ENCODE measurements around the gene CRKL. TPM values are rescaled to one million over a fixed set of nuclear protein-coding genes. Genes with fewer than 3 reads are reported as not detected.
"Not testable (repeated sequence)": the region's sequence is repeated elsewhere in the genome, so short reads cannot be mapped to it uniquely, and the experiment has no call there.

Gene CRKL
- total and polyA plus RNA-seq, 8 donors: 9.1 to 29.4 (median 18.3) TPM

- H3K4me3 ChIP-seq: no peak overlapping the region
- 86 to 87% methylated on average over 4 of the region's 4 CpGs for WGBS, 2 donors
- intact Hi-C loops (cut with DNase I): no loop called here
- H3K36me3 ChIP-seq: no peaks in the 10 kb centered on the region
- no peak for TF ChIP-seq CTCF (IDR thresholded peaks at IDR 0.05)
- no peak for ATAC-seq
- H3K9me3 ChIP-seq: no peaks in the 10 kb centered on the region
- FAIRE-seq: no peak
- peaks cover 0 to 7% (median 0%) of the 10 kb centered on the region in 3 donors for H3K4me1 ChIP-seq
- no peak for DNase-seq
- no peak overlapping the region for H3K27ac ChIP-seq
- no peaks in the 10 kb centered on the region for H3K27me3 ChIP-seq
Observed at GRCh38 chr22:20927940-20928572, 10.8 kb downstream of the CRKL start.

- intact Hi-C loops (cut with DNase I): no loop called here
- H3K36me3 ChIP-seq: no peaks in the 10 kb centered on the region
- ATAC-seq (no peak), DNase-seq (no peak), FAIRE-seq (no peak)
- no peak overlapping the region for H3K4me3 ChIP-seq
- H3K9me3 ChIP-seq: no peaks in the 10 kb centered on the region
- H3K27ac ChIP-seq: no peak overlapping the region
- no peak for TF ChIP-seq CTCF (IDR thresholded peaks at IDR 0.05)
- H3K27me3 ChIP-seq: no peaks in the 10 kb centered on the region
- H3K4me1 ChIP-seq: peaks cover 0 to 7% (median 0%) of the 10 kb centered on the region in 3 donors
- 93 to 98% methylated on average over 4 of the region's 4 CpGs for WGBS, 2 donors
Observed at GRCh38 chr22:20928573-20928967, 11.4 kb downstream of the CRKL start.

- FAIRE-seq (no peak), ATAC-seq (no peak), DNase-seq (no peak)
- Histone ChIP-seq H3K4me3 (no peak overlapping the region), H3K27ac (no peak overlapping the region), H3K27me3 (no peaks in the 10 kb centered on the region), H3K9me3 (no peaks in the 10 kb centered on the region), H3K36me3 (peaks cover 0 to 7% (median 6%) of the 10 kb centered on the region in 3 donors), H3K4me1 (peaks cover 0 to 7% (median 0%) of the 10 kb centered on the region in 3 donors)
- WGBS, 2 donors: 86 to 87% methylated on average over 1 of the region's 1 CpG
- TF ChIP-seq CTCF (IDR thresholded peaks at IDR 0.05): no peak
- intact Hi-C loops (cut with DNase I): no loop called here
Observed at GRCh38 chr22:20930004-20930403, 12.8 kb downstream of the CRKL start.

GRCh38 chr22:20930435-20930834 is 13.2 kb downstream of the CRKL start:
- not testable (repeated sequence) for H3K9me3 ChIP-seq

GRCh38 chr22:20931126-20931654 is 14.0 kb downstream of the CRKL start:
- Histone ChIP-seq H3K27me3 (no peaks in the 10 kb centered on the region), H3K9me3 (no peaks in the 10 kb centered on the region), H3K4me1 (peaks cover 0 to 7% (median 2%) of the 10 kb centered on the region in 3 donors), H3K4me3 (no peak overlapping the region), H3K36me3 (peaks cover 0 to 11% (median 6%) of the 10 kb centered on the region in 3 donors), H3K27ac (no peak overlapping the region)
- DNase-seq (no peak), FAIRE-seq (no peak), ATAC-seq (no peak)
- no peak for TF ChIP-seq CTCF (IDR thresholded peaks at IDR 0.05)
- intact Hi-C loops (cut with DNase I): no loop called here
- WGBS, 2 donors: 90 to 93% methylated on average over 4 of the region's 4 CpGs

More at GRCh38 chr22:20930435-20930834, 13.2 kb downstream of the CRKL start:
- DNase-seq; intact Hi-C loops (cut with DNase I); H3K4me3 ChIP-seq; H3K27me3 ChIP-seq; ATAC-seq; H3K4me1 ChIP-seq; FAIRE-seq; H3K27ac ChIP-seq: not testable (repeated sequence)
- H3K36me3 ChIP-seq: peaks cover 0 to 11% (median 6%) of the 10 kb centered on the region in 3 donors
- 94 to 99% methylated on average over 12 of the region's 12 CpGs for WGBS, 2 donors
